ENCODE data around the gene NTM. TPM values are rescaled to one million over a fixed set of nuclear protein-coding genes. Genes with fewer than 3 reads are reported as not detected.

NTM gene
- total RNA-seq, 1 experiment from 2014 or later: not detected

DNA sequence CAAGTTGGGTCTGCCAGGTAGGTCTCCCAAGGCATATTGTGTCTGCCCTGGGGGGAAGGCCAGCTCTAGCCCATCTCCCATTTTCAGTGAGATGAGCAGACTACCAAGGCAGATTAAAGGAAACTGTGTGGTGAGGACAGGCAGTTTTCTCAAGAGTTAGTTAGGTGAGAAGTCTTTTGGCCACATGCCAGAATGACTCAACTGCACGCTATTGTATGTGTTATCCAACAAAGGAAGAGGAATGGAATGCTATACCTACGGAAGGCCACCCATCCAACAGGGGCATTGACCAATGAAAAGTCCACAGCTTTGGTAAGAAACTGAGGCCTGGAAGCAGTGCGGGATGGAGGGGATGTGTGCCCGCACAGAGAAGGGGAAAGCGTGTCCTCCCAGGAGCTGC lies 941.7 kb downstream of the NTM start:
- Histone ChIP-seq H3K9me2 (ENCODE audit: insufficient read depth) (no peaks in the 10 kb centered on the region), H2AFZ (ENCODE audit: low read depth, low read length, poor library complexity, severe bottlenecking) (no peak overlapping the region), H3K9ac (ENCODE audit: low read length) (no peak overlapping the region), H3K9me3 (ENCODE audit: control insufficient read depth in 1 of 2, insufficient read depth in 1 of 2, low read depth in 1 of 2, low read length in 2 of 2) (peaks cover 5 to 24% of the 10 kb centered on the region in 2 experiments; a peak in 2 of 4 replicates), H3K4me3 (replicated peaks in 1 of 2; ENCODE audit: low read depth in 1 of 2, low read length in 2 of 2) (no peak overlapping the region), H4K20me1 (ENCODE audit: insufficient read depth) (no peaks in the 10 kb centered on the region), H3K4me2 (ENCODE audit: low read length) (no peak overlapping the region), H3K79me2 (ENCODE audit: insufficient read depth, low read length) (no peaks in the 10 kb centered on the region), H3K4me1 (ENCODE audit: control insufficient read depth in 1 of 2, insufficient read depth in 2 of 2, low read length in 2 of 2) (no peaks in the 10 kb centered on the region), H3K27me3 (ENCODE audit: insufficient read depth, low read length) (no peaks in the 10 kb centered on the region), H3K27ac (ENCODE audit: low read depth, low read length) (no peak overlapping the region), H3K36me3 (ENCODE audit: control insufficient read depth in 1 of 2, insufficient read depth in 2 of 2, low read length in 2 of 2) (no peaks in the 10 kb centered on the region)
- CTCF ChIA-PET: no interaction called here
- POLR2A ChIA-PET: no interaction called here
- no TSS peak for BruUV-seq (replicated peaks)
- ATAC-seq: no peak
- RAD21 ChIA-PET (ENCODE audit: low non-redundant PET in 1 of 2, low total read pairs in 2 of 2, uncharacterized antibody in 2 of 2, unreplicated experiment in 2 of 2): no interaction called here
- DNase-seq (ENCODE audit: low read depth, low spot score): no peak
- TF ChIP-seq EGR1 (IDR thresholded peaks at IDR 0.05; ENCODE audit: low read depth) (no peak), SIN3A (IDR thresholded peaks at IDR 0.05; ENCODE audit: low read depth) (no peak), EZH2 (IDR thresholded peaks at IDR 0.05) (no peak), ELF1 (IDR thresholded peaks at IDR 0.05; ENCODE audit: borderline replicate concordance, low read depth) (no peak)
- intact Hi-C loops (cut with micrococcal nuclease): no loop called here

DNA sequence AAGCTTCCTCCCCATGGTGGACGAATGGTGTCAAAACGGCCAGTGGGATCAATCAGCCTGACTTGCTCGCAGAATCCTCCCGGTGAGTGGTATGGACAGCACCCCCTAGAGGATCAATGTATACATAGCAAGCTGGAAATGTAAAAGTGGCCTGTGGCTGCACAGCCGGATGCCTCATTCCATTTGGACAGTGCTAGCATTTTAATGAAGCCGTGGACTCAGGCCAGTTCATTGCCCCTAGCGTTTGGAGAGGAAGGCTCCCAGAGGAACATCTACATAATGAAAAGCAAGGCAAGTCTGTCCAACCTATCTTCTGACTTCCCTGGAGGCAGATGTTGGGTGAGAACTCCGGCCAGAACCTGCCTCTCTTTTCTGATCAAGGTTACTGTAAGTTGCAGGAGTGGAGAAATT lies 942.3 kb downstream of the NTM start:
- no TSS peak for BruUV-seq (replicated peaks)
- ChIA-PET POLR2A (no interaction called here), RAD21 (ENCODE audit: low non-redundant PET in 1 of 2, low total read pairs in 2 of 2, uncharacterized antibody in 2 of 2, unreplicated experiment in 2 of 2) (no interaction called here), CTCF (no interaction called here)
- peak in 2 of 3 experiments; percentile 15 to 34; a peak in 2 of 6 replicates for TF ChIP-seq CTCF (IDR thresholded peaks at IDR 0.05 in 2 of 3, conservative IDR thresholded peaks at IDR 0.05 in 1 of 3; ENCODE audit: borderline replicate concordance in 1 of 3, insufficient read depth in 1 of 3, low read depth in 2 of 3, low read length in 2 of 3)
- TF ChIP-seq RAD21 (IDR thresholded peaks at IDR 0.05; ENCODE audit: low read depth): no peak
- no peak for TF ChIP-seq CBX3 (IDR thresholded peaks at IDR 0.05; ENCODE audit: low read depth)
- intact Hi-C loops (cut with micrococcal nuclease): no loop called here
- H4K20me1 ChIP-seq (ENCODE audit: insufficient read depth): no peaks in the 10 kb centered on the region
- H3K79me2 ChIP-seq (ENCODE audit: insufficient read depth, low read length): no peaks in the 10 kb centered on the region
- ATAC-seq (no peak), DNase-seq (ENCODE audit: low read depth, low spot score) (no peak)
- no peaks in the 10 kb centered on the region for H3K36me3 ChIP-seq (ENCODE audit: control insufficient read depth in 1 of 2, insufficient read depth in 2 of 2, low read length in 2 of 2)
- no peaks in the 10 kb centered on the region for H3K27me3 ChIP-seq (ENCODE audit: insufficient read depth, low read length)
- H3K9me2 ChIP-seq (ENCODE audit: insufficient read depth): no peaks in the 10 kb centered on the region
- no peak overlapping the region for H2AFZ ChIP-seq (ENCODE audit: low read depth, low read length, poor library complexity, severe bottlenecking)
- no peak overlapping the region for H3K4me3 ChIP-seq (replicated peaks in 1 of 2; ENCODE audit: low read depth in 1 of 2, low read length in 2 of 2)
- peaks cover 10 to 24% of the 10 kb centered on the region in 2 experiments; a peak in 2 of 4 replicates for H3K9me3 ChIP-seq (ENCODE audit: control insufficient read depth in 1 of 2, insufficient read depth in 1 of 2, low read depth in 1 of 2, low read length in 2 of 2)
- no peak overlapping the region for H3K4me2 ChIP-seq (ENCODE audit: low read length)
- no peak overlapping the region for H3K27ac ChIP-seq (ENCODE audit: low read depth, low read length)
- no peak overlapping the region for H3K9ac ChIP-seq (ENCODE audit: low read length)
- H3K4me1 ChIP-seq (ENCODE audit: control insufficient read depth in 1 of 2, insufficient read depth in 2 of 2, low read length in 2 of 2): no peaks in the 10 kb centered on the region

Measured in HCT116 (cell line).